Panc1 (cell line): Measurements from ENCODE around the gene ANO5. TPM values are rescaled to one million over a fixed set of nuclear protein-coding genes. Genes with fewer than 3 reads are reported as not detected.
A peak's percentile ranks its signal among the peaks of the same experiment; 100 is the strongest.

ENCODE experiments used
- ATAC-seq: fragments of 200-7000 bp; cut with Tn5 transposase; 2 replicates; pipeline ENCODE4 v1.9.1; 2020; ENCODE audit warnings: mild to moderate bottlenecking, moderate library complexity
- BruUV-seq: library from RNA; stranded (reverse); fragments of 400-500 nt; replicated peaks from 2 replicates; lab custom pipeline; 2021; lab: Mats Ljungman, UMichigan
- CTCF ChIA-PET: fragments of 300-600 bp; sonication (Branson Sonifier 250); formaldehyde crosslinking; loops from one replicate; lab custom pipeline; 2022; ENCODE audit warnings: antibody characterized with exemption; lab: Charles Lee
- POLR2A ChIA-PET: fragments of 300-600 bp; sonication (Branson Sonifier 250); formaldehyde crosslinking; loops from one replicate; lab custom pipeline; 2022; ENCODE audit warnings: antibody characterized with exemption; lab: Charles Lee
- DNase-seq: peaks from one replicate; pipeline ENCODE4 v3.0.0-alpha.2; 2010; ENCODE audit warnings: low read depth, low spot score
- H3K27ac ChIP-seq: 2 replicates; pipeline ENCODE4 v1.5.1; 2011; ENCODE audit warnings: mild to moderate bottlenecking, low read length, inconsistent platforms
- H3K27me3 ChIP-seq: fragments of 200-500 bp; sonication (Bioruptor generic); 2 replicates; pipeline ENCODE4 v1.6.0; 2014; ENCODE audit warnings: low read length, inconsistent platforms; ENCODE audit not compliant: control insufficient read depth, insufficient read depth
- H3K36me3 ChIP-seq: fragments of 200-500 bp; sonication (Bioruptor generic); 2 replicates; pipeline ENCODE4 v1.5.1; 2014; ENCODE audit warnings: inconsistent platforms, mild to moderate bottlenecking, low read length, moderate library complexity; ENCODE audit not compliant: control insufficient read depth, insufficient read depth
- H3K4me1 ChIP-seq: 2 replicates; pipeline ENCODE4 v1.5.1; 2011; ENCODE audit warnings: inconsistent platforms, mild to moderate bottlenecking, low read length, moderate library complexity; ENCODE audit not compliant: control insufficient read depth, insufficient read depth
- H3K4me3 ChIP-seq, 2 experiments: 2 replicates each; pipeline ENCODE4 v1.5.1; 2011 to 2012; ENCODE audit warnings: low read depth in 2 of 2, low read length in 2 of 2, mild to moderate bottlenecking in 2 of 2, inconsistent platforms in 1 of 2, moderate library complexity in 1 of 2
- H3K9me3 ChIP-seq: fragments of 200-500 bp; sonication (Bioruptor generic); 2 replicates; pipeline ENCODE4 v1.5.1; 2014; ENCODE audit warnings: low read depth, mild to moderate bottlenecking, inconsistent platforms, low read length, moderate library complexity; ENCODE audit not compliant: control insufficient read depth, insufficient read depth
- CTCF ChIP-seq: fragments of 450-650 bp; IDR thresholded peaks from 2 replicates; pipeline ENCODE4 v1.5.1; 2017; ENCODE audit warnings: mild to moderate bottlenecking
- POLR2AphosphoS5 ChIP-seq: IDR thresholded peaks from 2 replicates; pipeline ENCODE4 v1.6.1; 2012; ENCODE audit warnings: mild to moderate bottlenecking, low read depth, low read length, moderate library complexity
- REST ChIP-seq, 2 experiments: IDR thresholded peaks; 2 replicates each; pipeline ENCODE4 v1.6.1; 2011 to 2012; ENCODE audit warnings: low read depth in 2 of 2, control low read depth in 1 of 2, low read length in 1 of 2, mild to moderate bottlenecking in 1 of 2, moderate library complexity in 1 of 2; ENCODE audit not compliant: insufficient read depth in 1 of 2
- SIN3A ChIP-seq: IDR thresholded peaks from 2 replicates; pipeline ENCODE4 v1.6.1; 2012; ENCODE audit warnings: low read depth, mild to moderate bottlenecking, low read length, moderate library complexity, borderline replicate concordance; ENCODE audit not compliant: insufficient read depth
- TCF7L2 ChIP-seq: IDR thresholded peaks from 2 replicates; pipeline ENCODE4 v1.6.1; 2011; ENCODE audit warnings: mild to moderate bottlenecking, low read depth, low read length, inconsistent platforms
- in situ Hi-C: cut with HindIII; loops from 2 replicates; pipeline ENCODE4 v1.10.0; 2016; ENCODE audit warnings: low sequenced_read_pairs, low pct_unique_long_range_greater_than_20kb
- intact Hi-C: fragments of 100-400 bp; cut with micrococcal nuclease; formaldehyde crosslinking; loops from one replicate; pipeline ENCODE4 v1.10.0; 2022; ENCODE audit not compliant: unreplicated experiment
- total RNA-seq: library from RNA; stranded (reverse); gene quantifications from one replicate; pipeline ENCODE4 v1.2.1, GENCODE V29; 2021; ENCODE audit not compliant: unreplicated experiment

ANO5 gene
- total RNA-seq, 1 experiment from 2014 or later: 1.7 TPM

GRCh38 chr11:22304337-22304961 lies 111.6 kb downstream of the ANO5 start:
- TF ChIP-seq CTCF (peak; percentile 68), TCF7L2 (no peak), SIN3A (no peak), REST (IDR thresholded peaks at IDR 0.05; ENCODE audit: insufficient read depth in 1 of 2, low read depth in 2 of 2, low read length in 1 of 2) (no peak)
- no peaks in the 10 kb centered on the region for H3K4me1 ChIP-seq
- ATAC-seq: no peak
- ChIA-PET CTCF (interaction anchor here (1.0 to 1.3 kb wide), 2 partner anchors 50 to 60 kb away, joined by 5 to 6 read pairs; no protein-coding TSS in a partner anchor), POLR2A (no interaction called here)
- H3K9me3 ChIP-seq: no peaks in the 10 kb centered on the region
- H3K36me3 ChIP-seq: no peaks in the 10 kb centered on the region
- peak; percentile 7 for DNase-seq
- H3K27ac ChIP-seq: no peak overlapping the region
- intact Hi-C loops (loop anchor here (2.0 kb wide), 2 partner anchors 60 to 136 kb away; no protein-coding TSS in a partner anchor), in situ Hi-C loops (no loop called here)
- H3K27me3 ChIP-seq: 0 out of 2 replicates have a peak, but pooled peaks cover 2% of the 10 kb centered on the region
- no TSS peak for BruUV-seq
- H3K4me3 ChIP-seq: no peak overlapping the region

- intact Hi-C loops (no loop called here), in situ Hi-C loops (no loop called here)
- Histone ChIP-seq H3K4me1 (no peaks in the 10 kb centered on the region), H3K4me3 (no peak overlapping the region), H3K36me3 (no peaks in the 10 kb centered on the region), H3K9me3 (no peaks in the 10 kb centered on the region), H3K27ac (no peak overlapping the region), H3K27me3 (no peaks in the 10 kb centered on the region)
- CTCF ChIA-PET: no interaction called here
- DNase-seq (no peak), ATAC-seq (no peak)
- BruUV-seq: no TSS peak
- TF ChIP-seq POLR2AphosphoS5: no peak
- TF ChIP-seq CTCF: no peak
- TF ChIP-seq TCF7L2: no peak
- POLR2A ChIA-PET: no interaction called here
These were observed 124.8 kb downstream of the ANO5 start for GRCh38 chr11:22317656-22318055.
